Transverse colon (tissue), 4 donors: Measurements from ENCODE around the gene ROR1. TPM values are rescaled to one million over a fixed set of nuclear protein-coding genes. Genes with fewer than 3 reads are reported as not detected.

Experiments
- DNase-seq: peaks from one replicate; pipeline ENCODE4 v3.0.0-alpha.2; 2019
- H3K27ac ChIP-seq, 4 donors: fragments of 200-600 bp; sonication (generic); 2 replicates each; pipeline ENCODE4 v1.5.1; 2016 to 2018; ENCODE audit warnings: inconsistent platforms in 4 of 4
- H3K27me3 ChIP-seq: fragments of 200-600 bp; sonication (generic); 2 replicates; pipeline ENCODE4 v1.5.1; 2017; ENCODE audit warnings: inconsistent platforms
- H3K36me3 ChIP-seq, 4 donors: fragments of 200-600 bp; sonication (generic); 2 replicates each; pipeline ENCODE4 v1.5.1; 2017 to 2019; ENCODE audit warnings: inconsistent platforms in 4 of 4
- H3K4me1 ChIP-seq, 4 donors: fragments of 200-600 bp; sonication (generic); 2 replicates each; pipeline ENCODE4 v1.5.1; 2017 to 2020; ENCODE audit warnings: inconsistent platforms in 4 of 4
- H3K4me3 ChIP-seq, 4 donors: fragments of 200-600 bp; sonication (generic); 1 replicate in 1 of 4; 2 replicates in 3 of 4; pipeline versions ENCODE4 v1.5.1 to v1.6.1; 2017 to 2019; ENCODE audit warnings: inconsistent platforms in 4 of 4
- H3K9me3 ChIP-seq, 2 donors: fragments of 200-600 bp; sonication (generic); 2 replicates each; pipeline ENCODE4 v1.5.1; 2017 to 2019; ENCODE audit warnings: inconsistent platforms in 2 of 2
- EP300 ChIP-seq: sonication (generic); formaldehyde crosslinking; IDR thresholded peaks from one replicate; pipeline ENCODE4 v1.6.1; 2017; ENCODE audit warnings: antibody characterized with exemption, low read depth
- POLR2A ChIP-seq: fragments of 450-650 bp; IDR thresholded peaks from one replicate; pipeline ENCODE4 v1.6.1; 2016; ENCODE audit warnings: antibody characterized with exemption, mild to moderate bottlenecking, moderate library complexity
- POLR2AphosphoS5 ChIP-seq, 3 donors: sonication (generic); formaldehyde crosslinking; IDR thresholded peaks; one replicate each; pipeline ENCODE4 v1.6.1; 2016; ENCODE audit warnings: antibody characterized with exemption in 3 of 3
- WGBS, 2 donors: methylation state at CpG; one replicate each; pipeline ENCODE4 v1.1.5; 2018; ENCODE audit warnings: low coverage in 1 of 2; 5-methylcytosine and 5-hydroxymethylcytosine counted together
- in situ Hi-C, 4 donors: fragments of 200-750 bp; cut with MboI; loops; one replicate each; pipeline versions ENCODE4 v1.15.0 to v1.15.1; 2017; ENCODE audit warnings: low sequenced_read_pairs in 3 of 4, low pct_ligation_motif_present in 1 of 4, low pct_unique_long_range_greater_than_20kb in 1 of 4
- intact Hi-C: fragments of 100-400 bp; cut with DNase I; formaldehyde crosslinking; loops from one replicate; pipeline ENCODE4 v1.15.1; 2023; ENCODE audit warnings: low total_unique reads
- total RNA-seq, 4 donors: library from RNA; depleted of rRNA; stranded (reverse); fragments of >200 nt; gene quantifications; one replicate each; pipeline ENCODE4 v1.1.0, GENCODE V29; 2016
- TF ChIP-seq, protein P1 (sequence below), 5 experiments: fragments of 200-600 bp in 3 of 5; fragments of 450-650 bp in 2 of 5; sonication (generic) in 3 of 5; IDR thresholded peaks; 1 replicate in 2 of 5; 2 replicates in 3 of 5; pipeline ENCODE4 v1.5.1; 2016 to 2017; ENCODE audit warnings: antibody characterized with exemption in 5 of 5, inconsistent platforms in 3 of 5, mild to moderate bottlenecking in 2 of 5, moderate library complexity in 1 of 5

Gene ROR1
- total RNA-seq, 4 donors from 2014 or later, result 3.0 to 6.7 (median 4.6) TPM

DNA sequence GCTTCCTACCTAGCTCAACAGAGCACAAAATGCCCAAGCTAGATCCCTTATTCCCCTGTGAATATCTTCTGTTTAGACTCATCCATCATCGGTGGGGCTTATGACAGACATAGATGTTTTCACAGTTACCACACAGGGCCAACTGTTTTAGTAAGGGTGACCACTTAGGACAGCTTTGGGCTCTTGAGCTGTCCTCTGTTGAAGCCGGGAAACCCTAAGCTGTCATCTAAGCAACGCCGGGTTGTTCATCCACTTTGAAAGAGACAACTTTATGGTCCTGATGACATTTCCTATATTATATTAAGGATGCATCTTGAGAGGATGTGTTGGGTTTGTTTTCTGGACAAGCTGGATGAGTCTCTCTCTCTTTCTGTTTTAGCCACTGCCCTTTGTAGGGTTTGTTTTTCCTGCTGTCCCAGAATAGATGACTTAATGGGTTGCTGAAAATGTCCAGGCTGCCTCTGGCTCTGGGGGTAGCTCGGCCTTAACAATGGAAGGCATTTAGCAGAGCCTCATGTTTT lies 319.1 kb downstream of the ROR1 start:
- Histone ChIP-seq H3K36me3 (no peaks in the 10 kb centered on the region), H3K27ac (peak overlapping the region in 2 of 4 donors; percentile 32 to 41), H3K4me3 (no peak overlapping the region), H3K4me1 (peaks cover 0 to 13% (median 5%) of the 10 kb centered on the region in 4 donors), H3K27me3 (no peaks in the 10 kb centered on the region), H3K9me3 (no peaks in the 10 kb centered on the region)
- no peak for DNase-seq
- TF ChIP-seq POLR2A (no peak), EP300 (no peak), POLR2AphosphoS5 (IDR thresholded peaks at IDR 0.05) (no peak)
- TF ChIP-seq, protein P1, sequence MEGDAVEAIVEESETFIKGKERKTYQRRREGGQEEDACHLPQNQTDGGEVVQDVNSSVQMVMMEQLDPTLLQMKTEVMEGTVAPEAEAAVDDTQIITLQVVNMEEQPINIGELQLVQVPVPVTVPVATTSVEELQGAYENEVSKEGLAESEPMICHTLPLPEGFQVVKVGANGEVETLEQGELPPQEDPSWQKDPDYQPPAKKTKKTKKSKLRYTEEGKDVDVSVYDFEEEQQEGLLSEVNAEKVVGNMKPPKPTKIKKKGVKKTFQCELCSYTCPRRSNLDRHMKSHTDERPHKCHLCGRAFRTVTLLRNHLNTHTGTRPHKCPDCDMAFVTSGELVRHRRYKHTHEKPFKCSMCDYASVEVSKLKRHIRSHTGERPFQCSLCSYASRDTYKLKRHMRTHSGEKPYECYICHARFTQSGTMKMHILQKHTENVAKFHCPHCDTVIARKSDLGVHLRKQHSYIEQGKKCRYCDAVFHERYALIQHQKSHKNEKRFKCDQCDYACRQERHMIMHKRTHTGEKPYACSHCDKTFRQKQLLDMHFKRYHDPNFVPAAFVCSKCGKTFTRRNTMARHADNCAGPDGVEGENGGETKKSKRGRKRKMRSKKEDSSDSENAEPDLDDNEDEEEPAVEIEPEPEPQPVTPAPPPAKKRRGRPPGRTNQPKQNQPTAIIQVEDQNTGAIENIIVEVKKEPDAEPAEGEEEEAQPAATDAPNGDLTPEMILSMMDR (IDR thresholded peaks at IDR 0.05), result no peak
- intact Hi-C loops, result no loop called here
- WGBS, 2 donors, result 65 to 73% methylated on average over 2 to 5 of the region's 5 CpGs
- in situ Hi-C loops, result no loop called here

DNA sequence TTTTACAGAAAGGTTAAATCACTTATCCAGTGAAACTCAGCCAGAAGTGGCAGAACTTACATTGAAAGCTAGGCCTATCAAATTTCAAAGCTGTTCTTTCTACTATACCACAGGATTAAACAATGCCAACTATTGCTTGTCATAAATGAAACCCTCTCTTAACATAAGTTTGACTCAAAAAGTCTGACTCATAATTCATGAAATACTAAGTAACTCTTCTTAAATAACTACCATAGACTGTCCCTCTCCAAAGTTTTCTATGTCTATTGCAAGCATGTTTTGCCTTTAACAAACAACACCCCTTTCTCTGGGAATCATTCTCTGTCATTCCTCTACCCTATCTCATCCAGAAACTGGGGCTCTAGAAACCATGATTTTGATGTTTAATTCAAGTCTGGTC lies 320.1 kb downstream of the ROR1 start:
- TF ChIP-seq POLR2AphosphoS5 (IDR thresholded peaks at IDR 0.05), result no peak
- no peak for TF ChIP-seq EP300
- TF ChIP-seq, protein P1 (IDR thresholded peaks at IDR 0.05), result no peak
- no peak for TF ChIP-seq POLR2A
- peaks cover 0 to 13% (median 5%) of the 10 kb centered on the region in 4 donors for H3K4me1 ChIP-seq
- no peak overlapping the region for H3K27ac ChIP-seq
- H3K4me3 ChIP-seq, result no peak overlapping the region
- in situ Hi-C loops, result no loop called here
- H3K9me3 ChIP-seq, result no peaks in the 10 kb centered on the region
- no peak for DNase-seq
- no peaks in the 10 kb centered on the region for H3K36me3 ChIP-seq
- H3K27me3 ChIP-seq, result no peaks in the 10 kb centered on the region
- intact Hi-C loops, result no loop called here

DNA sequence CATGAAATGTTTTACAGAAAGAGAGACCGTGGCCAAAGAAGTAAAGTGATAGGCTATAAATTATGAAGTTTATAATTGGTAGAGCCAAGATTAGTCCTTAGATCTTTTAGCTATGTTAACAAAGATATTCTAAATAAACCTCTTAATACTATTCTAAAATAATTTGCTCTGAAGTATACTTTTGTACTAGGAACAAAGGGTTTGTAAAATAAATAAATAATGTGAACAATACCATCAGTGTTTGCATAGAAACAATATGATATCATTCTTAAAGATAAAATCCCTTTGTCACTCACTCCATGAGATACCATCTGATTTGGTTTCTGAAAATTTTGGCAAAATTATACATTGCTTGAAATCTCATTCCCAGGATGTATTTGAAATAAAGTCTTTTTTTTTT lies 322.0 kb downstream of the ROR1 start:
- 45 to 52% methylated on average over 1 of the region's 1 CpG for WGBS, 2 donors
- Histone ChIP-seq H3K4me3 (no peak overlapping the region), H3K9me3 (no peaks in the 10 kb centered on the region), H3K4me1 (peaks cover 0 to 13% (median 5%) of the 10 kb centered on the region in 4 donors), H3K36me3 (no peaks in the 10 kb centered on the region), H3K27ac (no peak overlapping the region), H3K27me3 (no peaks in the 10 kb centered on the region)
- no peak for DNase-seq
- in situ Hi-C loops (no loop called here), intact Hi-C loops (no loop called here)
- no peak for TF ChIP-seq POLR2A
- no peak for TF ChIP-seq POLR2AphosphoS5 (IDR thresholded peaks at IDR 0.05)
- TF ChIP-seq, protein P1 (IDR thresholded peaks at IDR 0.05), result no peak
- no peak for TF ChIP-seq EP300

DNA sequence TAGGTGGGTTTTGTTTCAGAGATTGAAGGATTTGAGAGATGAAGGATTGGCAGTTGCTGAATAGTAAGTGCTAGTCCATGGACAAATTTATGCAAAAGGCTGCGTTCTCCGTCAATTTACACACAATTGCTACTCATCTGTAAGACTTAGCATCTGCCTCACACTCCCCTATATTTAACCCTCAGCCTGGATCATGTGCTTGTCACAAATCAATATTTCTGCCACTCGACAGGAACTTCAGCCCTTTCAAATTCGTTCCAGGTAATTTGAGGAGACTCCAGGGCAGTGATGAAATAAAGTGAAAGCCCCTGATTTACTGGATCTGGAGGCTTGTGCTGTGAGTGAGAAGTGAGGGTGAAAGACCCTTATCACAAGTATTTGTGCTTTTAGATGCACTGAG lies 324.0 kb downstream of the ROR1 start:
- no peaks in the 10 kb centered on the region for H3K36me3 ChIP-seq
- DNase-seq, result no peak
- intact Hi-C loops, result no loop called here
- H3K4me3 ChIP-seq, result no peak overlapping the region
- no peaks in the 10 kb centered on the region for H3K9me3 ChIP-seq
- H3K4me1 ChIP-seq, result peaks cover 0 to 10% (median 5%) of the 10 kb centered on the region in 4 donors
- H3K27ac ChIP-seq, result no peak overlapping the region
- 69 to 77% methylated on average over 4 of the region's 4 CpGs for WGBS, 2 donors
- no peak for TF ChIP-seq EP300
- TF ChIP-seq POLR2A, result no peak
- no peak for TF ChIP-seq POLR2AphosphoS5 (IDR thresholded peaks at IDR 0.05)
- in situ Hi-C loops, result no loop called here
- no peaks in the 10 kb centered on the region for H3K27me3 ChIP-seq

DNA sequence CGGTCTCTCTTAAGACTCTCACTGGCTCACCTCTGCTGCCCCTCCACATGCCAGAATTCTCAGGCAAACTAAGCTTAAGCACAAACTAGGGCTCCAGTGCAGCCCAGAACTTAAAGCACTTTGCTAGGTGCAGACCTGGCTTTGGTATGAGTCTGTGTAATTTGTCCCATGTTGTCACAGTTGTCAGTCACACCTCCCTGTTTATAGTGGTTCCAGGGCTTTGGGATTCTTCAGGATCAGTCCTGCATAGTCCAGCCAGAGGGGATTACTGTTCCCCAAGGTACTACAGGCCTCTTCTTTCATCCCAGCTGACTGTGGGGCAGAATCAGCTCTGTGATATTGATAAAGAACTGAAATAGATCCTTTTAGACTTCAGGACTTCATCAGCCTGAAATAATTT lies 324.6 kb downstream of the ROR1 start:
- no peak for DNase-seq
- intact Hi-C loops (no loop called here), in situ Hi-C loops (no loop called here)
- Histone ChIP-seq H3K27ac (no peak overlapping the region), H3K27me3 (no peaks in the 10 kb centered on the region), H3K36me3 (no peaks in the 10 kb centered on the region), H3K4me1 (peaks cover 0 to 7% (median 2%) of the 10 kb centered on the region in 4 donors), H3K4me3 (no peak overlapping the region), H3K9me3 (no peaks in the 10 kb centered on the region)
- WGBS, 2 donors, result 94% methylated on average over 1 of the region's 1 CpG; no CpG with 5 or more reads in 1 of the 2 donors
- TF ChIP-seq EP300 (no peak), POLR2AphosphoS5 (IDR thresholded peaks at IDR 0.05) (no peak), POLR2A (no peak)
- TF ChIP-seq, protein P1 (IDR thresholded peaks at IDR 0.05), result no peak
